NCI-H510A treated with DMSO at 0.1 percent for 48 hours (cell line): ENCODE results near the gene OPRD1.

Experiments
- DNase-seq: peaks from one replicate; lab custom pipeline; 2025; lab: John Stamatoyannopoulos, UW

OPRD1 gene

DNA sequence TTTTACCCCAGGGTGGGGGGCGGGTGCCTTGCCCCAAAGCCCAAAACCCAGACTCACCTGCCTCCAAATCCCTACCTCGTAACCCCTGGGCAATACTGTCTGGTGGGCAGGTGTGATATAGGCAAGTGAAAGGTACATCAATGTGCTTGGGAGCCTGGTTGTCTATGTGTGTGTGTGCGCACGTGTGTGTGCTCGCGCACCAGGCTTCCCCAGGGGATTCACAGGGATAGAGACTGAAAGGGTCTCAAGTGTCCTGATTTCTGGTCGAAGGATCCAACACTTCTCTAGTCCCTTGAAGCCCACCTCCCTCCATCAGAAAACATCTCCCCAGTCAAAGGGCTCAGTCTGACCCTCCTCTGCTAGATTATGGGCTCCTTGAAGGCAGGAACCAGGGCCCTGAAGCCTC lies 73.5 kb downstream of the OPRD1 start:
- no peak for DNase-seq

DNA sequence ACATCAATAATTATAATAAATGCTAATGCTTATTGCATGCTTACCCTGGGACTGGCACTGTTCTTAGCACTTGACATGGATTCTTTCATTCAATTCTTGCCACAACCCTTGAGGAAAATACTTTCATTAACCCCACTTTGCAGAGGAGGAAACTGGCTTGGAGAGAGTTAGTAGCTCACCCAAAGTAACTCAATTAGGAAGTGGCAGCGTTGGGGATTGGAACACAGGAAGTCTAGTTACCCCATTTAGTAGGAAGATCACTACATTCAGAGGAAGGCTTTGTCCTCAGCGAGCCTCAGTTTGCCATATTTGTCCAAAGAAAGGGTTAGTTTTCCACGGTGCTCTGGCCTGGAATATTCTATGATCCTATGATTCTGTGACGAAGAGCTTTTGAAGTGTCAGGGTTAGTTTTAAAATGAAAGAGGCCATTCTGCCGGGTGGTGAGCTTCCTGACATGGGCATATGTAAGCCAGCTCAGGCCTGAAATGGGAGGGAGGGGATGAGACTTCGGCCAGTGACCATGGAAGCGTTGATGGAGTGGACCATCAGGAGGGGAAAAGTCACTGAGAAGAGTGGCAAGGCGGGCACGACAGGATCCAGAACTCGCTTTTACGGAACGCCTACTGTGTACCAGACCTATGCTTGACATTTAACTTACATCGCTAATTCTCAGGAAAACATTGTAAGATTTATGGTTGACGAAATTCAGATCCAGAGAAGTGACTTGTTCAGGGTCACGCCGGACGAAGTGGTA lies 74.2 kb downstream of the OPRD1 start:
- DNase-seq, result no peak

DNA sequence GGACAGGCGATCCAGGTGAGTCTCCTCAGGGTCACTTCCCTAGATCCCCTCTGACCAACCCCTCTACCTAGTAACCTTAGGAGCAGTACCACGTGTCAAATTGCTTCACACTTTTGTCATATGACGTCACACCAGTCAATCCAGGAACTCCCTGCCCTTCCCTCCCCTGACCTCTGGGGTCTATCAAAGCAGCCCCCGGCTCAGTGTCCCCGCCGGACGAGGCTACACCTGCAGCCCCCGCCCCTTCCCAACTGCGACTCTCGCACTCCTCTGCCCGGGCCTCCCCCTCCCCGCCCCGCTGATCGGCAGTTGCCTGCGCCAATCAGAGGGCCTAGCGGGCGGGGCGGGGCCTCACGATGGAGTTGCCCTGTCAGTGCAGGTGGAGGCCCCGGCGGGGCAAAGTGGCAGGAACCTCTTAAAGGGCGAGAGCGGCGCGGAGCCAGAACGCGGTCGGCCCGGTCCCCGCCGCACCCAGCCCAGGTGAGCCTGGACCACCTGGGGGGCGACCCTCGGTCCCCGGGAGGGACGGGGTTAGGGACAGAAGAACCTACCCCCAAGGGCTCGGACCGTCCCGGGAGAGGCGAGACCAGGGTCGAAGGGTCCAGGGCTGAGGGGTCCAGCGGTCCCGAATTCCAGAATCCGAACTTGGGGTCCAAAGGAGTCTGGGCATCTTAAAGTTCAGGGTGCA lies 74.9 kb downstream of the OPRD1 start:
- peak; percentile 23 for DNase-seq

DNA sequence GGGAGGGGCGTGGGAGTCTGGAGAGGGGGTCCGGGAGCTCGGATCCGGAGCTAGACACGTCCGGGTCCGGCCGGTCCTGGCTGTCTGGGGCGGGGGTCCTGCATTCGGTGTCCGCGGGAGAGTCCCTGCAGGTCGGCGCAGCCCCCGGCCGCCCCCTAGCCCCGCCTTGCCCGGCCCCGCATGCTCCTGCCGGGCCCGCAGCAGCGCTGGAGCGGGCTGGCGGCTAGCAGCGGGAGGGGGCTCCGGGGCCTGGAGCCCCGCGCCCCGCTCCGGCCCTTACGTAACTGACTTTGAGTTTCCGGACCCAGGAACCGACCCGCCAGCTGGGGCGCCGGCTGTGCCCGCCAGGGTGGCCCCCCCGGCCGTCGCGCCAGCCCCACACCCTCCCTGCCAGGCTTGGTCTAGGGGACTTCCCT lies 75.5 kb downstream of the OPRD1 start:
- DNase-seq, result no peak

- DNase-seq, result no peak
Observed at GRCh38 chr1:28887835-28888682, 76.1 kb downstream of the OPRD1 start.

- no peak for DNase-seq
Observed at GRCh38 chr1:28888915-28889314, 76.9 kb downstream of the OPRD1 start.

- DNase-seq, result no peak
Observed at GRCh38 chr1:28889357-28889756, 77.4 kb downstream of the OPRD1 start.

DNA sequence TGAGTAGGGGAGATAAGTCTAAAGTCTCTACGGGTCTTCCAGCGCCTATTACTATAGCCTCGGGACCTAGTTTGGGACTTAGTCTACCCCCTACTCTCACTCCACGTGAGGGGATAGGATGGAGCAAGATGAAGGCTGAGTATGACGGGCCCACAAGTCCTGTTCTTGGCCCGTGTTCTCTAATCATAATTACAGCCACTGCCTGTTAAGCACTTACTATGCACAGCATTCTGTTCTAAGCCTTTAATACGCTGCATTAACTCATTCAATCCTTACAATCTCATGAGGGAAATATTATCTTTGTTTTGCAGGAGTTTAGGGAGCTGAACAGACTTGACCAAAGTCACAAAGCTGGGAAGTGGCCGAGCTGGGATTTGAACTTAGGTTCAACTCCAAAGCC lies 78.5 kb downstream of the OPRD1 start:
- no peak for DNase-seq

GRCh38 chr1:28890836-28891235 lies 78.9 kb downstream of the OPRD1 start:
- no peak for DNase-seq

GRCh38 chr1:28891256-28891655 lies 79.3 kb downstream of the OPRD1 start:
- DNase-seq, result no peak

GRCh38 chr1:28893403-28894102 lies 81.6 kb downstream of the OPRD1 start:
- DNase-seq, result no peak

DNA sequence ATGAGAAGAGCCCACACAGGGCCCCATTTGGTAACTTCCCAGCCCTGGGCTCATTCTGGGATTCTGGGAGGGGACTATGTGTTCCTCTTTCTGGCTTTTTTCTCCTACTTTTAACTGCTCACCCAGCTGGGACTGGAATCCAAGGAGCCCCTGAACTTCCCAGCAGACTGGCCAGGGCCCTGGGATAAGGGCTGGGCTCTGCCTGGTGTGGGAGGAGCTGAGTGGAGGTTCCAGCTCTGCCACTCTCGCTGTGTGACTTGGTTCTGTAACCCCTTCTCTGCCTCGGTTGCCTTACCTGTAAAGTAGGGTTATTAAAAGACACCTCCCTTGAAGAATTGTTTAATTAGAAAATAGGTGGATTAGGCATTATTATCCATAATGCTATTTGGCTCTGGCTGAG lies 82.8 kb downstream of the OPRD1 start:
- DNase-seq, result no peak

DNA sequence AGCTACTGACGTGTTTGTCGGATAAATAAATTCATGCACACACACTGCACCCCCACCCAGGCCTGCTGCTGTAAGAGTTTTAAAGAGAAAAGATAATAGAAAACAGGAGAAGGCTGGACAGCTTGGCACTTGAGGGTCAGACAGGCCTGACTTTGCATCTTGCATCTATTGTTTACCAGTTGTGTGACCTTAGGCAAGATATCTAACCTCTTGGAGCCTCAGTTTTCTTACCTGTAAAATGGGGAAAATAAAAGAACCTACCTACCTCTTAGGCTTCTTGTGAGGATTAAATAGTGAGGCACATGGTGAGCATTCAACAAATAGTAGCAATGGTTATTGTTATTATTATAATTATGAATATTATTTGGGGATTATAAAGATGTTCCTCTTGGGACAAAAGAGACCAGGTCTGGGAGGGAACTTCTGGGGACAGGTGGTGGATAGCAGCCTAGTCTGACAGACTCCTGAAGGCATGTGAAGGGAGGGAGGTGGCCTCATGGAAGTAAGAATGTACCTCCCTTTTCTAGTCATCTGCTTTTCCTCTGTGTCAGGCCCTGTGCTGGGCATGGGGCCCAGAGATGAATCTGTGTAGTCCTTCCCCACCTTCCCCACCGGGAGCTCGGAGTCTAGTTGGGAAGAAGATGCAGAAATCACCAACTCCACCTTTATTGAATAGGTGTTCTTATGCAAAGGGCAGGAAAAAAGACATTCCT lies 84.1 kb downstream of the OPRD1 start:
- no peak for DNase-seq

- DNase-seq, result no peak
Observed at GRCh38 chr1:28896609-28896986, 84.6 kb downstream of the OPRD1 start.

DNA sequence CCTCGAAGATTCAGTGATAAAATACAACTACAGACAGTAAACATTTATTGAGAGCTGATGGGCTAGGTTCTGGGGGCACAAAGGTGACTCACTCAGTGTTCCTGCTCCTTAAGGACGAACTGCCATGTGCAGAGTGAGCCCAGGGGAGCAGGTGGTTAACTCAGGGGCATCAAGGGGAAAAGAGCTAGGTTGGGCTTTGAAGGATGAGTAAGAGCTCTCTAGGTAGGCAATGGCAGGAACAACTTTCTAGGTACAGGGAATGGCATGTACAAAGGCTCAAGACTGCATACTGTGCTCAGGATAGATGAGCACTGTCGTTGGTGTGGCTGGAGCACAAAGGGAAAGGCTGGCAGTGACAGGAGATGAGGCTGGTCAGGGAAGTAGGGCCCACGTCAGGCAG lies 85.8 kb downstream of the OPRD1 start:
- DNase-seq, result no peak

- DNase-seq, result no peak
Observed at GRCh38 chr1:28898405-28898881, 86.5 kb downstream of the OPRD1 start.

DNA sequence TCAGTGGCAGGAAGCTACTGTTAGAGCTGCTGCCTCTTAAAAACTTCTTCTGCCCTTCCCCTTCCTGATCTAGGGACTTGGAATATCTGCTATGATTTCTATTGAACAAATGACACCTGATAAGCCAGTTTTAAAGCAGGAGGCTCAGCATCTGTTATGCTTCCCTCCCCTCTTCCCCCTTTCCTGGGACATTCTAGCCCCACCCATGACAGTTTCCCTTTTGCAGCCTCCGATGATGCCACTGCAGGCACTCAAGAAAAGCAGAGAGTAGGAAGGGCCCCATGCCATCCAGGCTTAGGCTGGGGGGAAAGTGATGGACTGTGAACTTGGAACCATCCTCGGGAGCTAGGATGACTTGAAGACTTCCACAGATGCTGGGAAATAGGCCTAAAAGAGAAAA lies 87.3 kb downstream of the OPRD1 start:
- DNase-seq, result no peak

- DNase-seq, result no peak
Observed at GRCh38 chr1:28900562-28900961, 88.6 kb downstream of the OPRD1 start.

- no peak for DNase-seq
Observed at GRCh38 chr1:28902738-28903137, 90.8 kb downstream of the OPRD1 start.

DNA sequence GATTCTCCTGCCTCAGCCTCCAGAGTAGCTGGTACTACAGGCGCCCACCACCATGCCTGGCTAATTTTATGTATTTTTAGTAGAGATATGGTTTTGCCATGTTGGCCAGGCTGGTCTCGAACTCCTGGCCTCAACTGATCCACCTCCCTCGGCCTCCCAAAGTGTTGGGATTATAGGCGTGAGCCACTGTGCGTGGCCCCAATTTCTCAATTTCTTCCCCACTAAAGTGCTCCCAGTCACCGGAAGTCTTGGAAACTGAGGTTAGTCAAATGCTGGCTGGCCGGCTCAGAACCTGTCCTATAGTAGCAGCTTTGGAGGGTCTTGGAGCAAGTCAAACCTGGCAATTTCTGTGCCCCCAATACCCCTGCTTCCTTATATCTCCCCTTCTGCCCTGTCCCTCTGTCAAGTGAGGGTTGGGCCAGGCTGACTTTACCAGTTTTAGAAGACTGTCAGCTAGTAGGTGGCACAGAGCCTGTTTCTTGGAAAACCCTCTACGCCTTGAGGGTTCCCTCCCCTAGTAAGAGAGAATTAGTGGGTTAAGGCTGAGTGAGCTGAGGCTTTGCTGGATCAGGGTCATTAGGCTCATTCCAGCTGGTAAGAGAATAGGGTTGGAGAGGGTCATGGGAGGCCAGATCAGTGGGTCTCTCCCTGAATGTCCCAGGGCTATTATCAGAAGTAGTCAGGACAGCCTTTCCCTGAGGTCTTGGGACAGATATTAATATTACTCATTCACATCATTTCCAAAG lies 94.1 kb downstream of the OPRD1 start:
- DNase-seq, result no peak

DNA sequence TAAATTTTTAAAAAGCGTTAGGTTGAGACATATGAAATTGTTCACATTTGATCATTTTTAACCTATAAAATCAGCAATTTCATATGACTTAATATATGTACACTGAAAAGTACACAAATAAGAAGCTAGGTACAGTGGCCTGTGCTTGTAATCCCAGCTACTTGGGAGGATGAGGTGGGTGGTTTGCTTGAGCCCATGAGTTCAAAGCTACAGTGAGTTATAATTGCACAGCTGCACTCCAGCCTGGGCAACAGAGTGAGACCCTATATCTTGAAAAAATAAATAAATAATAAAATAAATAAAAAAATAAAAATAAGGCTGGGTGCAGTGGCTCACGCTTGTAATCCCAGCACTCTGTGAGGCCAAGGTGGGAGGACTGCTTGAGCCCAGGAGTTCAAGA lies 97.2 kb downstream of the OPRD1 start:
- no peak for DNase-seq
